ENCODE measurements around the gene SSBP2. TPM values are rescaled to one million over a fixed set of nuclear protein-coding genes. Genes with fewer than 3 reads are reported as not detected.

SSBP2 gene
- total RNA-seq, 2 donors from 2014 or later = 11.1 to 28.0 TPM

DNA sequence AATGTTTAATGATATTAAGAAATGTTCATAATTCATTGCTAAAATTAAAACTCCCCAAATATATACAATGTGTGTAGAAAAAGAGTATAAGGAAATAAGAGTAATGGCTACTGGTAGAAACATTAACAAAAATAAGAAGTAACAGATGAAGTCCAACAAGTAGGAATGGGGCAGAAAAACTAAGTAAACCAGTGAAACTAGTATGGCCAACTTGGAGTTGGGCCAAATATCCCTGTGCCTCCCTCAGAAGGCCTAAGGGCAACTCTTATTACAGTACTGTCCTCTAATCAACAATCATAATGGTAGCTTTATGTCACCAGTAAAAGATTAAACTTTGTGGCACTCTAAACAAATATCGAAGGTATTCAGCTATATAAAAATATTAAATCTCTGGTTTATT, 93.5 kb downstream of the SSBP2 start:
- Histone ChIP-seq H3K36me3 (no peaks in the 10 kb centered on the region), H3K4me1 (no peaks in the 10 kb centered on the region), H3K9ac (ENCODE audit: low read depth in 2 of 2, low read length in 2 of 2) (no peak overlapping the region), H3K27me3 (no peaks in the 10 kb centered on the region), H3K4me3 (no peak overlapping the region), H3K9me3 (no peaks in the 10 kb centered on the region), H3K27ac (no peak overlapping the region)
- TF ChIP-seq, protein P1, sequence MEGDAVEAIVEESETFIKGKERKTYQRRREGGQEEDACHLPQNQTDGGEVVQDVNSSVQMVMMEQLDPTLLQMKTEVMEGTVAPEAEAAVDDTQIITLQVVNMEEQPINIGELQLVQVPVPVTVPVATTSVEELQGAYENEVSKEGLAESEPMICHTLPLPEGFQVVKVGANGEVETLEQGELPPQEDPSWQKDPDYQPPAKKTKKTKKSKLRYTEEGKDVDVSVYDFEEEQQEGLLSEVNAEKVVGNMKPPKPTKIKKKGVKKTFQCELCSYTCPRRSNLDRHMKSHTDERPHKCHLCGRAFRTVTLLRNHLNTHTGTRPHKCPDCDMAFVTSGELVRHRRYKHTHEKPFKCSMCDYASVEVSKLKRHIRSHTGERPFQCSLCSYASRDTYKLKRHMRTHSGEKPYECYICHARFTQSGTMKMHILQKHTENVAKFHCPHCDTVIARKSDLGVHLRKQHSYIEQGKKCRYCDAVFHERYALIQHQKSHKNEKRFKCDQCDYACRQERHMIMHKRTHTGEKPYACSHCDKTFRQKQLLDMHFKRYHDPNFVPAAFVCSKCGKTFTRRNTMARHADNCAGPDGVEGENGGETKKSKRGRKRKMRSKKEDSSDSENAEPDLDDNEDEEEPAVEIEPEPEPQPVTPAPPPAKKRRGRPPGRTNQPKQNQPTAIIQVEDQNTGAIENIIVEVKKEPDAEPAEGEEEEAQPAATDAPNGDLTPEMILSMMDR (IDR thresholded peaks at IDR 0.05) = no peak
- intact Hi-C loops (cut with DNase I) = no loop called here
- peak; percentile 52 for DNase-seq

DNA sequence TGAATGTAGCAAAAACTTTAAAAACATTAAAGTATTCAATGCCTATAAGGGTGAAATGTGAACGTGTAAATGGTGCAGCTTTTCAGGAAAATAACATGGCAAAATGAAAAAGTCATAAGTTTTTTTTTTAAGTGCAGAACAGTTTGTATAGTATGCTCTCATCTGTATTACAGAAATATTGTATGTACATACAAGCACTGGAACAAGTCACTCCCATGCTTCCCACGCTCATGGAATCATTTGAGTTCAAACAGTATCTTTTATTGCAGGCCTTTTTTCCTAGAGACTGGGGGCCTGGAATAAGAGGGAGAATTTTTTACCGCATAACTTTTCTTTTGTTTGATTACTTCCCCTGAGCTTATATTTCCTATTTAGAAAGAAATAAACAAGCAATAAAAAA, 94.1 kb downstream of the SSBP2 start:
- intact Hi-C loops (cut with DNase I) = no loop called here

DNA sequence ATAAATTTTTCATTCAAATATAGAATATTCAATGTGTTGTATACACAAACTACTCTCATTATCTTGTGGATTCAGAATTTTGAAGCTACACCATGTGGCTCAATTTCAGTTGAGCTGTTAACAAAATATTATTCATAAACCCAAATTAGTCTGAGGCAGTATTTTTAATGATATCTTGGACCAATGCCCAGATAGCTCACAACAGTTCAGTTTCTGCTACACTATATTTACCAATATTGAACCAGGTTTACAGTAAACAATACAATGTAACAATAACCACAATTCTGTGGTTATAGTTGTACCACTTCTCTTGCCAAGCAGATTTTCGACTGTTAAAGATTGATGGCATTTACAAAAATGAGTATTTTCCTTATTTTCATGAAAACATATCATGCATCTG, 99.9 kb downstream of the SSBP2 start:
- H3K4me3 ChIP-seq = no peak overlapping the region
- H3K4me1 ChIP-seq = no peaks in the 10 kb centered on the region
- no peaks in the 10 kb centered on the region for H3K36me3 ChIP-seq
- H3K27me3 ChIP-seq = no peaks in the 10 kb centered on the region
- intact Hi-C loops (cut with DNase I) = no loop called here
- no peaks in the 10 kb centered on the region for H3K9me3 ChIP-seq
- TF ChIP-seq, protein P1 (IDR thresholded peaks at IDR 0.05) = no peak
- DNase-seq = no peak
- H3K9ac ChIP-seq (ENCODE audit: low read depth in 2 of 2, low read length in 2 of 2) = no peak overlapping the region
- H3K27ac ChIP-seq = no peak overlapping the region

More for the DNA sequence above, 94.1 kb downstream of the SSBP2 start:
- Histone ChIP-seq H3K27ac (no peak overlapping the region), H3K4me3 (no peak overlapping the region), H3K36me3 (no peaks in the 10 kb centered on the region), H3K27me3 (no peaks in the 10 kb centered on the region), H3K9me3 (no peaks in the 10 kb centered on the region), H3K9ac (ENCODE audit: low read depth in 2 of 2, low read length in 2 of 2) (no peak overlapping the region), H3K4me1 (no peaks in the 10 kb centered on the region)
- no peak for DNase-seq
- TF ChIP-seq, protein P1 (IDR thresholded peaks at IDR 0.05) = no peak

DNA sequence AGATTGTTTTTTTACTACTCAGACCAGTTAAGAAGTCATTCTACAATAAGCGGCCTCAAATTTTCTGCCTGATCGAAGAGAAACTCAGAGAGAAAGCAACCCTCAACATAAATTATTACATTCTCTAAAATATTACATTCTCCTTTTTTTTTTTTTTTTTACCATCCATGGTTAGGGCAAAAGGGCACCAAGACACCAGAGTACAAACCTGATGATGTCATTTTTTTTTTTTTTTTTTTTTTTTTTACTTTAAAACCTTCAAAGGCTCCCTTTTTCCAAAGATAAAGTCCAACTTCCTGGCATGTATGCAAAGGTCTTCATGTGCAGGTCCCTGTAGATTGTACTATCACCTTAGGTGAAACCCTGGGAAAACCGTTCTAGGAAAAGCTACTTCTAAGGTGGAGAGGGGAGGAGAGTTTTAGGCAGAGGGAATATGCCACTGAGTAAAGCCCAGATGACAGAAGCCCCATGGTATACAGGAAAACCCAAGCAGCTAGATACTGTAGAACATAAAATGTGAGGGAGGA, 104.4 kb downstream of the SSBP2 start:
- TF ChIP-seq, protein P1 (IDR thresholded peaks at IDR 0.05) = no peak
- no peaks in the 10 kb centered on the region for H3K4me1 ChIP-seq
- intact Hi-C loops (cut with DNase I) = no loop called here
- no peak for DNase-seq
- H3K27me3 ChIP-seq = no peaks in the 10 kb centered on the region
- H3K9ac ChIP-seq (ENCODE audit: low read depth in 2 of 2, low read length in 2 of 2) = no peak overlapping the region
- H3K36me3 ChIP-seq = no peaks in the 10 kb centered on the region
- no peak overlapping the region for H3K4me3 ChIP-seq
- no peak overlapping the region for H3K27ac ChIP-seq
- no peaks in the 10 kb centered on the region for H3K9me3 ChIP-seq

DNA sequence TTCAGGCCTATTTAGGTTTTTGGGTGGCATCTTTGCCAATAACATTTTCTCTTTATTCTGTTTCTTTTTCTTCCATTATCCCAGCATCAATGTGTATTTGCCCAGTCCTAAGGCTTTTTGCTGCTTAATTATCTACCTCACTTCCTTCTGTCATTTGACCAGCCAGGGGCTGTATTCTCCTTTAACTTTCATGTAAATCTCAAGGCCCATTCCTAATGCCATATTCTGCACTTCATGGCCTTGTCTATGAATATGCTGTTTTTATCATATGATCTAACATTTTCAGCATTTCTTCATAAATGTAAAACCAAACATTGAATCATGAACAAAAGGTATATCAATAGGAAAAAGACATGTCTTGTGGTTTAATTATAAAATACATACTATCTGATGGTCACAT, 108.7 kb downstream of the SSBP2 start:
- H3K36me3 ChIP-seq = no peaks in the 10 kb centered on the region
- H3K27ac ChIP-seq = no peak overlapping the region
- H3K4me1 ChIP-seq = no peaks in the 10 kb centered on the region
- no peaks in the 10 kb centered on the region for H3K27me3 ChIP-seq
- no peak for DNase-seq
- H3K9ac ChIP-seq (ENCODE audit: low read depth in 2 of 2, low read length in 2 of 2) = no peak overlapping the region
- H3K9me3 ChIP-seq = no peaks in the 10 kb centered on the region
- intact Hi-C loops (cut with DNase I) = no loop called here
- H3K4me3 ChIP-seq = no peak overlapping the region
- TF ChIP-seq, protein P1 (IDR thresholded peaks at IDR 0.05) = no peak

Measured in colonic mucosa (tissue), 4 donors.